GM18511 (cell line): ENCODE measurements around the gene CLIC6.

Experiments used
- ATAC-seq: cut with Tn5 transposase; IDR thresholded peaks from one replicate; pipeline ENCODE4 v1.9.1; 2021; ENCODE audit warnings: mild to moderate bottlenecking, moderate library complexity; ENCODE audit not compliant: unreplicated experiment

The CLIC6 gene

DNA sequence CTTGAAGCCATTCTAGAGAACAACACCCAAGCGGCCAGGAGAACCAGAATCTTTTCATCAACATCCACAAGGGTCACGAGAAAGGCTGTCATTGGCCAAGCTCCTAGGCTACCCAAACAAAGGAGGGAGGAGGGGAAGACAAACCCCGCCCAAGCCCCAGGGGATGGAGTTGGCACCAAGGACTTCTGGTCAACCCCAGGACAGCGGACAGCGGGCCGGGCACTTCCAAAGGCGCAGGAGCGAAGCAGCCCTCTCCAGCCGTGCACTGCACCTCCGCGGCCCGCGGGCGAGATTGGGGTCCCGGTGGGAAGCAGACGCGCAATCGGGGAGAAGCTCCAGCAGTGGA is at the start of gene CLIC6:
Gene CLIC6, plus strand, starts transcription at position 192 of the 346 bp plus-strand sequence. CDS start 395 bp downstream, outside the sequence.
- no peak for ATAC-seq

GRCh38 chr21:34619841-34620665 is 48.7 kb upstream of the CLIC6 start:
- no peak for ATAC-seq

DNA sequence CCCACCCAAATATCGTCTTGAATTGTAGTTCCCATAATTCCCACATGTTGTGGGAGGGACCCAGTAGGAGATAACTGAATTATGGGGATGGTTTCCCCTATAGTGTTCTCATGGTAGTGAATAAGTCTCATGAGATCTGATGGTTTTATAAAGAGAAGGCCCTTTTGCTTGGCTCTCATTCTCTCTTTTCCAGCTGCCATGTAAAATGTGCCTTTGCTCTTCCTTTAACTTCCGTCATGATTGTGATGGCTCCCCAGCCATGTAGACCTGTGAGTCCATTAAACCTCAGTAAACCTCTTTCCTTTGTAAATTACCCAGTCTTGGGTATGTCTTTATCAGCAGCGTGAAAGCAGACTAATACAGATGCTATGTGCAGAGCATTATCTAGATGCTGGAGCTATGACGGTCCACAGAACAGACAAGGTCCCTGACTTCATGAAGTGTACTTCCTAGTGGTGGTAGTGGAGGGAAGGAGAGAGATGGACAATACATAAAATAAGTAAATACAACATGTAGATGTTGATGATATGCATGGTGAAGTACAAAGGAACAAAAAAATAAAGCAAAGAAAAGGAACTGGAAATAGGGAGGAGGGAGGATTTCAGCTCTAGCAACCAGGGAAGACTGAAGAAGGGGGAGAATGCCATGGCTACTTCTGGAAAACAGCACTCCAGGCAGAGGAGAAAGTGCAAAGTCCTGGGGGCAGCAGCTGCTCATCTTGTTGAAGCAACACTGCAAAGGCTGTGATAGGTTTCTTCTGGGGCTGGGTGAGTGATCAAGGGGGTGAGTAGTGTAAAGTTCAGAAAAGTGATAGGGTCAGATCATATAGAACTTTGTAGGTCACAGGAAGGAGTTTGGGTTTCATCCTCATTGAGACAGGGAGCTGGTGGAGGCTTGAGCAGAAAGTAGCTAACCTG is 47.1 kb upstream of the CLIC6 start:
- no peak for ATAC-seq

GRCh38 chr21:34623516-34623915 is 45.3 kb upstream of the CLIC6 start:
- no peak for ATAC-seq

GRCh38 chr21:34625030-34625593 is 43.7 kb upstream of the CLIC6 start:
- ATAC-seq: no peak

DNA sequence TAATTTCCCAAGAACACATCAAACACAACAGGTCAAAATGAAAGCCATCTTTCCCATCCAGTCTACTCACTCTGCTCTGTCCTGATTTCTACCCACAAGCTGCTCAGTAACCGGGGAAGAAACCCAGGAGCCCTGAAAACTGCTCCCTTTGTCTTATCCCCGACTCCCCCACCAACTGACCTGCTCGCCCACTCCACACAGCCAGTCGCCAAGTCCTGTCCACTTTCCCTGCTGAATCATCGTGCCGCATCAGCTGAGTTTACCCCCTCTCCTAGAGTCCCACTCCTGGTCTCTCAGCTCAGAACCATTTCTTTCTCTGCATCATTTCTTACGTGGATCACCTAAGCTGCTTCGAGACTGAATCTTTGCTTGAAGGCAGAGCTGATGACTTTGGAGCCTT is 42.7 kb upstream of the CLIC6 start:
- ATAC-seq: no peak

- peak; percentile 54 for ATAC-seq
Observed at GRCh38 chr21:34630536-34631143, 38.2 kb upstream of the CLIC6 start.

GRCh38 chr21:34632498-34632897 is 36.3 kb upstream of the CLIC6 start:
- no peak for ATAC-seq

DNA sequence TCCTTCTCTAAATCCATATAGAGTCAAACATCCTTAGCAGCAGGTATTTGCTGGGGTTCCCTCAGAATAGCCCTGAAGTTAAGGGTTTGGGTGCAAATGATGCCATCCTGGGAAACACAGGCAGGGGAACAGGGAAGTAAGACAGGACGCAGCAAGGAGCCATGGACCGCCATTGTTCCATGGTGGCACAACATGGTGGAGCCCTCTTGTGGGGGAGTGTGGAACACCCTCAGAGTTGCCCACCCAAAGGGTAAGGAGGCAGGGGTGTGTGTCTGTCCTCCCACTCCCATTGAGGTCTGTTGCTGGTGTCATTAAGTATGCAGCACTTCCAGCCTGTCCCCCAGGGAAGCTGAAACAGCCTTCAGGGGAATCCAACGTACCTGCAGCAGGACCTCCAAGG is 33.5 kb upstream of the CLIC6 start:
- ATAC-seq: no peak

DNA sequence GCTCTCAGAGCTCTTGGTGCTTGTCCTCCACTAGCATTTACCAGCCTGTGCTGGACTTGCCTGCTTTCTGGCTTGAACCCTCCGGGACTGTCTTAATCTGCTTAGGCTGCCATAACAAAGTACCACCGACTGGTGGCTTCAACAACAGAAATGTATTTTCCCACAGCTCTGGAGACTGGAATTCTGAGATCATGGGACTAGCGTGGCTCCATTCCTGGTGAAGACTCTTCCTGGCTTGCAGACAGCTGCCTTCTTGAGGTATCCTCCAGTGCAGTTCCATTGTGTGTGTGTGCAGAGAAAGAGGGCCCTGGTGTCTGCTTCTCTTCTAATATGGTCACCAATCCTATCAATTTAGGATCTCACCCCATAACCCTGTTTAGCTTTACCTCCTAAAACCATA is 31.8 kb upstream of the CLIC6 start:
- no peak for ATAC-seq

DNA sequence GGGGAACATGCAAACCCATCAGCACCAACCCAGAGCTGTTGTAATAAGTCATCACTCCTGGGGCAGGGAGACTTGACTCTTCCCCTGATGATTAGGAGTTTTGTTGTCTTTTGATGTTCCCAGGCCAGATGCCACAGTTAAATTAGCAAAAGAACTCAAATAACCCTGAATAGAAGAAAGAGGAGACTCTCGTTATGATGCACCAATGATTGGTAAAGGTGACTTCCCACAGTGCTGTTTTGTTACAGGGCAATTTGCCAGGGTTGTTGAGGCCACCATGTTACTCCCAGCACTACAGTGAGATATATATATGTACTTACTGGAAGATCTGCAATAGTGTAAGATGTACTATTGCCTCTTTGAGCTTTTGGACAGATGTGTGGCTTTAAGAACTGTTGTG is 29.5 kb upstream of the CLIC6 start:
- ATAC-seq: no peak

GRCh38 chr21:34639882-34640788 is 28.7 kb upstream of the CLIC6 start:
- no peak for ATAC-seq

DNA sequence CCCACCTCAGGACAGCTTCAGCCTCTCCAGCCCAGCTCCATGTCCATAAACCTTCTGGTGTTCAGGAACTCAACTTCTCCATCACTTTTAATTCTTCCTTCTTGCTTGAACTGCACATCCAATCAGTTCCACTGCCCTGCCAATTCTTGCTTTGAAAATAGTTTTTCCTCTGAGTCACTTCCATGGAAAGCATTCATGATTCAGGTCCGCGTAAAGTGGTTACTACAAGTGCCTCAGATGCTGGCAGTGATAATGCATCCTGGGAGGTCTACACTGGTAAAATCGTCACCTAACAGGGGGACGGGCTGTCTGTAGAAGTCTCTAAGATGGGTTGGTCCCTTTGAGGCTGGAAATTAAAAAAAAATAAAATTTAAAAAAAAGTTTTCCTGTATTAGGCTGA is 27.9 kb upstream of the CLIC6 start:
- no peak for ATAC-seq

- peak; percentile 64 for ATAC-seq
Observed at GRCh38 chr21:34642211-34643075, 26.4 kb upstream of the CLIC6 start.

- ATAC-seq: no peak
Observed at GRCh38 chr21:34644825-34645224, 24.0 kb upstream of the CLIC6 start.

- ATAC-seq: no peak
Observed at GRCh38 chr21:34647555-34647954, 21.2 kb upstream of the CLIC6 start.

DNA sequence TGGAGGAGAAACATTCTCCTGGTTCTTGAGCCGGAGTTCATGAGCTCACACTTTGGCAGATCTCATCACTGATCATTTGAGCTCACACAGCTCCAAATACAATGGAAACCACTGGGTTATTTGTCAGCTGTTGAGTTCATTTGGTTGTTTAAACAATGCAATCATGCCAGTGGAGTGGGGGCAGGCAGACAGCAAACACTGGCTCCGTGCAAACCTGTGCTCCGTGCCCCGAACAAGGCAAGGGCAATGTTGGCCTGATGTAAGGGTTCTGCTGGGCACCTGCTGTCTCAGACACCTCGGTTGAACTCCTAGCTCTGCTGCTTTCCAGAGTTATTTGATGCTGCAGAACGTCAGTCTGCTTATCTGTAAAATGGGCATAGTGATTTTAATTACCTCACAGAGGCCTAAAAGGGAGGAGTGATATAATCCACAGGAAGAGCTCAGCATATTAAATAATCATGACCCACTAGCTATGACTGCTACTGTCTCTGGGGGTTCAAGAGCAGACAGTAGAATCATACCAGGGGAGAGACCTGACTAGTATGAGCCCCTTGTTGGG is 20.0 kb upstream of the CLIC6 start:
- no peak for ATAC-seq

- no peak for ATAC-seq
Observed at GRCh38 chr21:34649400-34649799, 19.4 kb upstream of the CLIC6 start.

DNA sequence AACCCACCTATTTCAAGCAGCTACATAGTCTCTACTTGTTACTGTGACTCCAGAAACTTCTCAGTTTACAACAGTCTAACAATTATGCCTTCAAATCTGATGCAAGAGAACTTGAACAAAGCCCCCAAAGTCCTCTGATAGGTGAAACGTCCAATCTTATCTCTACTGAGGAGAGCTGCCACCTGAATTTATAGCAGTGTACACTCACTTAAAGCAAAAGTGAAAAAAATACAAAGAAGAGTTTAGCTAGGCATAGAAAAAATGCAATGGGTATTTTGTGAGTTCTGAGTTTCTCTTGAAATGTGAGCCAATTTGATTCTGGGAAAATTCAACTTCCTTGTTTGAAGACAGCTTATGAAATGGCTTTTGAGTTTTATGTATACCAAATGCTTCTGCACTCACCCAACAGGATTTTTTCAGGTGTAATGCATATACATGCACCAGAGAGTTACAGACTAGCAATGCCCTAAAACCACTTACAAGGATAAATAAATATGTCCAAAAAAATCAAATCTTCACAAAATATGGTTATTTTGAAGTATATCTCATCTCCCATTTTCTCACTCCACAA is 17.8 kb upstream of the CLIC6 start:
- no peak for ATAC-seq
